ENCODE measurements around the gene EHD1. TPM values are rescaled to one million over a fixed set of nuclear protein-coding genes. Genes with fewer than 3 reads are reported as not detected.

The EHD1 gene
- total and polyA plus RNA-seq, 7 experiments from 2014 or later: 102 to 263 (median 141) TPM

DNA sequence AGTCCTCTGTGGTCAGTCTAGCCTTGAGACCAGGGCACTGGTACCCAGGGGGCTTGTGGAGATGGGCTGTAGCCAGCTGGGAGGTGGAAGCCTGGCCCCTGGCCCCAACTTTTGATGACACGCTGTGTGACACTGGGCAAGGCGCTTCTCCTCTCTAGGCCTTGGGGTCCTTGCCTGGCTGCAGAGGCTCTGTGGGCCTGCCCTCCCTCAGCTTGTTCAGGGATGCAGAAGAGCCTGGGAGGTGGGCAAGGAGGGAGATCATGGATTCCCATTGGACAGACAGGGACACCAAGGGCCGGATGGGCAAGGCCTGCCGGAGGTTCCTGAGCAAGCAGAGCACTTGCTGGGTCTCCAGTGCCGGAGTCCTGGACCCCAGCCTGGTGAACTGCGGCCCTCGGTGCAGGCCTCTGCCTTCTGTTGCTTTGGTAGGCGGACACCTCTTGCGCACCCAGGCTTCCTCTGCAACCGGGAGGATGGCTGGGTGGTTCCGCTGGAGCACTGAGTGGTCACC, 44.8 kb upstream of the EHD1 start:
- Mint-ChIP-seq H3K9me3 (no peaks in the 10 kb centered on the region), H3K4me1 (peaks cover 9 to 25% (median 15%) of the 10 kb centered on the region in 7 donors), H3K27me3 (no peaks in the 10 kb centered on the region), H3K4me3 (peak overlapping the region in 4 of 10 donors; percentile 16 to 95 (median 60)), H3K27ac (peak overlapping the region in 4 of 9 donors; percentile 51 to 100 (median 84)), H3K36me3 (peaks cover 0 to 10% (median 0%) of the 10 kb centered on the region in 5 donors)
- no peak for ATAC-seq
- H3K4me1 ChIP-seq (ENCODE audit: control insufficient read depth in 2 of 2, insufficient read depth in 2 of 2, low read length in 2 of 2): peaks cover 11 to 15% of the 10 kb centered on the region in 2 donors
- intact Hi-C loops (cut with micrococcal nuclease): loop anchor here (5.0 kb wide), 2 partner anchors 119 to 1344 kb away; partner anchors contain the start of genes RAB1B (in 1 of the 2) and SAC3D1 (in 1 of the 2)
- H3K9me3 ChIP-seq (ENCODE audit: control insufficient read depth in 2 of 3, low read length in 3 of 3): no peaks in the 10 kb centered on the region
- ChIA-PET POLR2A (interaction anchor here (1.1 to 2.0 kb wide), 4 partner anchors 8 to 144 kb away, joined by 4 to 17 read pairs (median 8); partner anchors contain the start of gene SF1), CTCF (interaction anchor here (0.8 kb wide), 1 partner anchor 212 kb away, joined by 3 read pairs; no protein-coding TSS in a partner anchor)
- no peak for DNase-seq
- no peaks in the 10 kb centered on the region for H3K36me3 ChIP-seq (ENCODE audit: control insufficient read depth in 2 of 3, insufficient read depth in 3 of 3, low read length in 3 of 3)
- peak overlapping the region; percentile 81 for H3K27ac ChIP-seq (ENCODE audit: low read depth, low read length)
- no peaks in the 10 kb centered on the region for H3K27me3 ChIP-seq (ENCODE audit: control insufficient read depth in 2 of 2, insufficient read depth in 2 of 2, low read length in 2 of 2)
- no peak overlapping the region for H3K4me3 ChIP-seq (ENCODE audit: low read length)

DNA sequence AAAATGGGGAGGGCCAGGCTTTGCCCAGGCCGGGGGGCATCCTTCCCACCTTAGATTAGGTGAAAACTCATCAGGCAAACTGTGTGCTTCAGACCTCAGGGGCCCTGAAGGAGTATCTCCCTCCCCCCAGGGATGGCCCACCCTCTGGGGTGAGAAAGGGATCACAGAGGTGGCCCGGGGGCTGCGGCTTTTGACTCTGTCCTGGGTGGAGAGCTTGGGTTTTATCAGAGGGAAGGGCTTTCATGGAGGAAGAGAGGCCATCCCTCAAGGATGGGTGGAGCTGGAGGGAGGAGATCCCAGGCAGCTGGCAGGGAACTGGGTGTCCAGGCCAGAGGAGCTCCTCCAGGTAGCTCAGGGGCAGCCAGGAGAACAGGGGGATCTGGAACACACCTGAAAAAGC, 43.0 kb upstream of the EHD1 start:
- Mint-ChIP-seq H3K36me3 (no peaks in the 10 kb centered on the region), H3K27ac (peak overlapping the region in 1 of 9 donors; percentile 78), H3K4me3 (peak overlapping the region in 1 of 10 donors; percentile 25), H3K9me3 (no peaks in the 10 kb centered on the region), H3K27me3 (no peaks in the 10 kb centered on the region), H3K4me1 (peaks cover 16 to 42% (median 29%) of the 10 kb centered on the region in 7 donors)
- H3K4me3 ChIP-seq (ENCODE audit: low read length): no peak overlapping the region
- DNase-seq (no peak), ATAC-seq (no peak)
- H3K27me3 ChIP-seq (ENCODE audit: control insufficient read depth in 2 of 2, insufficient read depth in 2 of 2, low read length in 2 of 2): no peaks in the 10 kb centered on the region
- intact Hi-C loops (cut with micrococcal nuclease): loop anchor here (5.0 kb wide), 2 partner anchors 121 to 1346 kb away; partner anchors contain the start of genes RAB1B (in 1 of the 2) and SAC3D1 (in 1 of the 2)
- no peaks in the 10 kb centered on the region for H3K36me3 ChIP-seq (ENCODE audit: control insufficient read depth in 2 of 3, insufficient read depth in 3 of 3, low read length in 3 of 3)
- ChIA-PET POLR2A (interaction anchor here (0.6 kb wide), 1 partner anchor 15 kb away, joined by 3 read pairs; no protein-coding TSS in a partner anchor), CTCF (interaction anchor here (0.7 kb wide), 1 partner anchor 142 kb away, joined by 3 read pairs; no protein-coding TSS in a partner anchor)
- no peaks in the 10 kb centered on the region for H3K9me3 ChIP-seq (ENCODE audit: control insufficient read depth in 2 of 3, low read length in 3 of 3)
- H3K27ac ChIP-seq (ENCODE audit: low read depth, low read length): no peak overlapping the region
- H3K4me1 ChIP-seq (ENCODE audit: control insufficient read depth in 2 of 2, insufficient read depth in 2 of 2, low read length in 2 of 2): peaks cover 19 to 23% of the 10 kb centered on the region in 2 donors

DNA sequence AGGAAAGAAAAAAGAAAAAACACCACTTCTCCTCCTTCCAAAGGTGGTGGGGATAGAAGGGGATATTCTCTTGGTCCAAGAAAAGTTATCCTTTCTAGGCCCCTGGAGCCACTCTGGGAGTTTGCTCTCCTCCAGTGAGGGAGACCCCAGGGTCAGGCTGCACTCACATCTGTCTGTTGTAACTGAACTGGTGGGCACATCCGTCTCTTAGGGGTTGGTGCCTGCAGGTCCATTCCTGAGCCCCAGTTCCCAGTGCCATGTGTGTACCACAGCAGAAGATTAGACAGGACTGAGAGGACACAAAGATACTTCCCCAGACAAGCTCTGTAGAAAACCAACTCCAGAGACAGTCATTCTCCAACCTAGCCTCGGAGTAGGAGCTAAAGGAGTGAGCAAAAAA, 41.7 kb upstream of the EHD1 start:
- Histone ChIP-seq H3K27ac (ENCODE audit: low read depth, low read length) (no peak overlapping the region), H3K9me3 (ENCODE audit: control insufficient read depth in 2 of 3, low read length in 3 of 3) (no peaks in the 10 kb centered on the region), H3K4me1 (ENCODE audit: control insufficient read depth in 2 of 2, insufficient read depth in 2 of 2, low read length in 2 of 2) (peaks cover 28 to 31% of the 10 kb centered on the region in 2 donors), H3K27me3 (ENCODE audit: control insufficient read depth in 2 of 2, insufficient read depth in 2 of 2, low read length in 2 of 2) (no peaks in the 10 kb centered on the region), H3K4me3 (ENCODE audit: low read length) (no peak overlapping the region), H3K36me3 (ENCODE audit: control insufficient read depth in 2 of 3, insufficient read depth in 3 of 3, low read length in 3 of 3) (no peaks in the 10 kb centered on the region)
- no peaks in the 10 kb centered on the region for H3K27me3 Mint-ChIP-seq
- H3K4me1 Mint-ChIP-seq: peaks cover 22 to 42% (median 35%) of the 10 kb centered on the region in 7 donors
- POLR2A ChIA-PET: no interaction called here
- H3K36me3 Mint-ChIP-seq: no peaks in the 10 kb centered on the region
- H3K27ac Mint-ChIP-seq: no peak overlapping the region
- H3K4me3 Mint-ChIP-seq: peak overlapping the region in 1 of 10 donors; percentile 34
- ATAC-seq (no peak), DNase-seq (no peak)
- CTCF ChIA-PET: interaction anchor here (0.6 kb wide), 1 partner anchor 173 kb away, joined by 3 read pairs; no protein-coding TSS in a partner anchor
- H3K9me3 Mint-ChIP-seq: no peaks in the 10 kb centered on the region
- intact Hi-C loops (cut with micrococcal nuclease): loop anchor here (5.0 kb wide), 2 partner anchors 122 to 1347 kb away; partner anchors contain the start of genes RAB1B (in 1 of the 2) and SAC3D1 (in 1 of the 2)

DNA sequence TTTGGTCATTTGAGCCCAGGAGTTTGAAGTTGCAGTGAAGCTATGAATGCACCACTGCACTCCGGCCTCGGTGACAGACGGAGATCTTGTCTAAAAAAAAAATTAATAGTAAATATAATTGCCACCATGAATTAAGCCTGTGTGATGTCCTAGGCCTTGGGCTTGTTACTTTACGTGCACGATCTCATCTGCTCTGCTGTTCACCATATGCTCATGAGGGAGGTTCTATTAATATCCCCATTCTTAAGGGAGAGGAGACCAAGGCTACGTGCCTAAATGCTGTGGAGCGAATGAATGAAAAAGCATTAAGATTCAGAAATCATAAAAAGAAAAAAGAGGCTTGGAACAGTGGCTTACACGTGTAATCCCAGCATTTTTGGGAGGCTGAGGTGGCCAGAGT, 41.2 kb upstream of the EHD1 start:
- CTCF ChIA-PET: no interaction called here
- ATAC-seq (no peak), DNase-seq (no peak)
- Mint-ChIP-seq H3K27ac (peak overlapping the region in 3 of 9 donors; percentile 3 to 51 (median 41)), H3K27me3 (no peaks in the 10 kb centered on the region), H3K4me1 (peaks cover 21 to 40% (median 32%) of the 10 kb centered on the region in 7 donors), H3K36me3 (no peaks in the 10 kb centered on the region), H3K4me3 (no peak overlapping the region), H3K9me3 (no peaks in the 10 kb centered on the region)
- no peak overlapping the region for H3K4me3 ChIP-seq (ENCODE audit: low read length)
- intact Hi-C loops (cut with micrococcal nuclease): loop anchor here (5.0 kb wide), 3 partner anchors 123 to 1348 kb away; partner anchors contain the start of genes RAB1B (in 1 of the 2), SAC3D1 (in 1 of the 2) and VPS51 (in 1 of the 2)
- no peak overlapping the region for H3K27ac ChIP-seq (ENCODE audit: low read depth, low read length)
- no peaks in the 10 kb centered on the region for H3K9me3 ChIP-seq (ENCODE audit: control insufficient read depth in 2 of 3, low read length in 3 of 3)
- POLR2A ChIA-PET: interaction anchor here (0.9 kb wide), 1 partner anchor 215 kb away, joined by 3 read pairs; the partner anchor contains the start of gene SYVN1
- no peaks in the 10 kb centered on the region for H3K36me3 ChIP-seq (ENCODE audit: control insufficient read depth in 2 of 3, insufficient read depth in 3 of 3, low read length in 3 of 3)
- H3K27me3 ChIP-seq (ENCODE audit: control insufficient read depth in 2 of 2, insufficient read depth in 2 of 2, low read length in 2 of 2): no peaks in the 10 kb centered on the region
- peaks cover 24 to 33% of the 10 kb centered on the region in 2 donors for H3K4me1 ChIP-seq (ENCODE audit: control insufficient read depth in 2 of 2, insufficient read depth in 2 of 2, low read length in 2 of 2)

DNA sequence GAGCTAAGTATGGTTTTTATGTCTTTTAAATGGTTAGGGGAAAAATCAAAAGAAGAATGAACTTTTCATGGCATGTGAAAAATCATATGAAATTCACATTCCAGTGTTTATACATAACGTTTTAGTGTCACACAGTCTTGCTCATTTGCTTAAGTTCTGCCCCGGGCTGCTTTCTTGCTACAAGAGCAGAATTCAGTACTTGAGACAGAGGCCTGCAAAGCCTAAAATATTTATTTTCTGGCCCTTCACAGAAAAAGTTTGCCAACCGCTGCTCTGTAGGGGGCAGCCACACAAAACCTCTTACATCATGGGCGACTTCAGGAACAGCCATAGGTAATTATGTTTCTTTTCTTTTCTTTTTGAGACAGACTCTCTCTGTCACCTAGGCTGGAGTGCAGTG, 39.6 kb upstream of the EHD1 start:
- H3K36me3 ChIP-seq (ENCODE audit: control insufficient read depth in 2 of 3, insufficient read depth in 3 of 3, low read length in 3 of 3): peaks cover 0 to 16% (median 0%) of the 10 kb centered on the region in 3 experiments
- Mint-ChIP-seq H3K4me3 (peak overlapping the region; percentile 88 to 98 (median 91)), H3K27ac (peak overlapping the region; percentile 81 to 99 (median 91)), H3K27me3 (no peaks in the 10 kb centered on the region), H3K36me3 (peaks cover 0 to 3% (median 0%) of the 10 kb centered on the region in 5 donors), H3K4me1 (peaks cover 14 to 33% (median 25%) of the 10 kb centered on the region in 7 donors), H3K9me3 (no peaks in the 10 kb centered on the region)
- intact Hi-C loops (cut with micrococcal nuclease): loop anchor here in 1 of 2 donors (5.0 kb wide), 1 partner anchor 179 kb away; the partner anchor contains the start of gene VPS51
- DNase-seq (no peak), ATAC-seq (no peak)
- peak overlapping the region; percentile 72 for H3K27ac ChIP-seq (ENCODE audit: low read depth, low read length)
- no peaks in the 10 kb centered on the region for H3K9me3 ChIP-seq (ENCODE audit: control insufficient read depth in 2 of 3, low read length in 3 of 3)
- H3K27me3 ChIP-seq (ENCODE audit: control insufficient read depth in 2 of 2, insufficient read depth in 2 of 2, low read length in 2 of 2): no peaks in the 10 kb centered on the region
- H3K4me3 ChIP-seq (ENCODE audit: low read length): peak overlapping the region; percentile 56
- H3K4me1 ChIP-seq (ENCODE audit: control insufficient read depth in 2 of 2, insufficient read depth in 2 of 2, low read length in 2 of 2): peaks cover 18 to 22% of the 10 kb centered on the region in 2 donors
- ChIA-PET CTCF (no interaction called here), POLR2A (interaction anchor here (0.6 to 1.5 kb wide), 3 partner anchors 94 to 204 kb away, joined by 3 read pairs; partner anchors contain the start of genes FAU, MRPL49 and TM7SF2)

DNA sequence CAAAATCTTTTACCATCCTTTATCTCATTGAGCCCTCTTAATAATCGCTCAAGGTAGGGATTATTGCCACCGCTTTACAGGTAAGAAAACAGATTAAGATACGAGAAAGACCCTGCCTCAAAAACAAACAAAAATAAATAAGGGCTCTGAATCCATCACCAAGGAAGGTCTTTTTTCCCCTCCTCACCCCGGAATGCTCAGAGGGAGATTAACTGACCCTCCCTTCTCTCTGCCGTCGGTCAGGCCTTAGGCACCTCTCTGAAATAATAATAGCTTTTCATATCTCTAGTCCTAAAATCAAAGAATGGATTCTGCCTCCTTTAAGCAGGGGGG, 39.2 kb upstream of the EHD1 start:
- Mint-ChIP-seq H3K4me3 (peak overlapping the region; percentile 88 to 98 (median 91)), H3K27me3 (no peaks in the 10 kb centered on the region), H3K27ac (peak overlapping the region; percentile 81 to 99 (median 91)), H3K36me3 (peaks cover 0 to 3% (median 0%) of the 10 kb centered on the region in 5 donors), H3K4me1 (peaks cover 14 to 33% (median 25%) of the 10 kb centered on the region in 7 donors), H3K9me3 (no peaks in the 10 kb centered on the region)
- intact Hi-C loops (cut with micrococcal nuclease): loop anchor here (1.0 to 5.0 kb wide), 18 partner anchors 17 to 218 kb away; partner anchors contain the start of genes EHD1 (in 2 of the 2), SF1 (in 2 of the 2), SNX15 (in 2 of the 2) and VPS51 (in 2 of the 2)
- H3K27me3 ChIP-seq (ENCODE audit: control insufficient read depth in 2 of 2, insufficient read depth in 2 of 2, low read length in 2 of 2): no peaks in the 10 kb centered on the region
- ChIA-PET POLR2A (interaction anchor here (0.6 to 1.5 kb wide), 4 partner anchors 93 to 205 kb away, joined by 3 read pairs; partner anchors contain the start of genes FAU, MRPL49 and TM7SF2), CTCF (no interaction called here)
- peaks cover 0 to 20% (median 4%) of the 10 kb centered on the region in 3 experiments for H3K36me3 ChIP-seq (ENCODE audit: control insufficient read depth in 2 of 3, insufficient read depth in 3 of 3, low read length in 3 of 3)
- H3K9me3 ChIP-seq (ENCODE audit: control insufficient read depth in 2 of 3, low read length in 3 of 3): no peaks in the 10 kb centered on the region
- H3K27ac ChIP-seq (ENCODE audit: low read depth, low read length): peak overlapping the region; percentile 72
- ATAC-seq: no peak
- peaks cover 18 to 22% of the 10 kb centered on the region in 2 donors for H3K4me1 ChIP-seq (ENCODE audit: control insufficient read depth in 2 of 2, insufficient read depth in 2 of 2, low read length in 2 of 2)
- peak overlapping the region; percentile 56 for H3K4me3 ChIP-seq (ENCODE audit: low read length)
- no peak for DNase-seq
